BLaER1 (cell line): ENCODE measurements around the gene ZGRF1.
A peak's percentile ranks its signal among the peaks of the same experiment; 100 is the strongest.

Experiments used
- H3K27ac ChIP-seq: shearing (Covaris generic); formaldehyde crosslinking; 2 replicates; pipeline ENCODE4 v1.8.1; 2022
- H3K27me3 ChIP-seq: shearing (Covaris generic); formaldehyde crosslinking; 2 replicates; pipeline ENCODE4 v1.8.1; 2022
- H3K36me3 ChIP-seq: shearing (Covaris generic); formaldehyde crosslinking; 2 replicates; pipeline ENCODE4 v1.8.1; 2022
- H3K4me1 ChIP-seq: shearing (Covaris generic); formaldehyde crosslinking; 2 replicates; pipeline ENCODE4 v1.8.1; 2022
- H3K4me2 ChIP-seq: shearing (Covaris generic); formaldehyde crosslinking; 2 replicates; pipeline ENCODE4 v1.8.1; 2022
- H3K4me3 ChIP-seq: shearing (Covaris generic); formaldehyde crosslinking; 2 replicates; pipeline ENCODE4 v1.8.1; 2022
- H3K9ac ChIP-seq: shearing (Covaris generic); formaldehyde crosslinking; 2 replicates; pipeline ENCODE4 v1.8.1; 2022
- H3K9me3 ChIP-seq: shearing (Covaris generic); formaldehyde crosslinking; 2 replicates; pipeline ENCODE4 v1.8.1; 2022
- H4K20me1 ChIP-seq: shearing (Covaris generic); formaldehyde crosslinking; 2 replicates; pipeline ENCODE4 v1.8.1; 2022
- Cebpa-rat ChIP-seq: shearing (Covaris generic); IDR thresholded peaks from 2 replicates; pipeline ENCODE4 v1.8.1; 2022

Gene ZGRF1

GRCh38 chr4:112517067-112517634 is 119.6 kb downstream of the ZGRF1 start:
- Histone ChIP-seq H3K4me1 (peaks cover 23% of the 10 kb centered on the region), H3K27me3 (peaks cover 100% of the 10 kb centered on the region), H3K9me3 (peaks cover 27% of the 10 kb centered on the region), H3K4me3 (no peak overlapping the region), H3K9ac (no peak overlapping the region), H4K20me1 (peaks cover 88% of the 10 kb centered on the region), H3K36me3 (no peaks in the 10 kb centered on the region), H3K4me2 (no peak overlapping the region), H3K27ac (no peak overlapping the region)
- no peak for TF ChIP-seq Cebpa-rat

GRCh38 chr4:112516471-112517066 is 120.1 kb downstream of the ZGRF1 start:
- no peaks in the 10 kb centered on the region for H3K36me3 ChIP-seq
- no peak overlapping the region for H3K27ac ChIP-seq

GRCh38 chr4:112516066-112516470 is 120.6 kb downstream of the ZGRF1 start, which contains the start of gene NEUROG2:
Gene NEUROG2, minus strand, starts transcription at chr4:112516180. Its CDS starts 705 bp downstream, at chr4:112515475.
- Histone ChIP-seq H3K9me3 (peaks cover 26% of the 10 kb centered on the region), H4K20me1 (peaks cover 85% of the 10 kb centered on the region), H3K36me3 (no peaks in the 10 kb centered on the region), H3K9ac (no peak within 1 kb of the TSS), H3K4me3 (peak within 1 kb of the TSS; percentile 61), H3K4me1 (peaks cover 23% of the 10 kb centered on the region), H3K27me3 (peaks cover 100% of the 10 kb centered on the region), H3K27ac (no peak within 1 kb of the TSS), H3K4me2 (peak within 1 kb of the TSS; percentile 85)
- no peak for TF ChIP-seq Cebpa-rat

More at GRCh38 chr4:112516471-112517066, 120.1 kb downstream of the ZGRF1 start:
- Histone ChIP-seq H3K4me3 (peak overlapping the region; percentile 33), H3K9ac (no peak overlapping the region), H3K27me3 (peaks cover 100% of the 10 kb centered on the region), H3K4me1 (peaks cover 23% of the 10 kb centered on the region), H4K20me1 (peaks cover 85% of the 10 kb centered on the region), H3K4me2 (peak overlapping the region; percentile 48), H3K9me3 (peaks cover 26% of the 10 kb centered on the region)
- TF ChIP-seq Cebpa-rat: no peak

- Histone ChIP-seq H3K27me3 (peaks cover 100% of the 10 kb centered on the region), H3K9me3 (peaks cover 26% of the 10 kb centered on the region), H3K27ac (no peak overlapping the region), H3K4me1 (peaks cover 23% of the 10 kb centered on the region), H3K9ac (no peak overlapping the region), H3K4me3 (peak overlapping the region; percentile 61), H3K36me3 (no peaks in the 10 kb centered on the region), H3K4me2 (peak overlapping the region; percentile 85), H4K20me1 (peaks cover 85% of the 10 kb centered on the region)
- TF ChIP-seq Cebpa-rat: no peak
Observed at GRCh38 chr4:112515198-112516065, 121.3 kb downstream of the ZGRF1 start.

- no peaks in the 10 kb centered on the region for H3K36me3 ChIP-seq
- no peak overlapping the region for H3K27ac ChIP-seq
- peaks cover 23% of the 10 kb centered on the region for H3K9me3 ChIP-seq
- no peak for TF ChIP-seq Cebpa-rat
- no peak overlapping the region for H3K9ac ChIP-seq
- H3K4me2 ChIP-seq: peak overlapping the region; percentile 85
- H3K27me3 ChIP-seq: peaks cover 100% of the 10 kb centered on the region
- peaks cover 23% of the 10 kb centered on the region for H3K4me1 ChIP-seq
- peak overlapping the region; percentile 61 for H3K4me3 ChIP-seq
- H4K20me1 ChIP-seq: peaks cover 79% of the 10 kb centered on the region
Observed at GRCh38 chr4:112514647-112515197, 122.0 kb downstream of the ZGRF1 start.

GRCh38 chr4:112513971-112514646 is 122.6 kb downstream of the ZGRF1 start:
- no peaks in the 10 kb centered on the region for H3K36me3 ChIP-seq
- H3K27ac ChIP-seq: no peak overlapping the region
- H3K9me3 ChIP-seq: peaks cover 27% of the 10 kb centered on the region
- peaks cover 23% of the 10 kb centered on the region for H3K4me1 ChIP-seq
- no peak overlapping the region for H3K9ac ChIP-seq
- peak overlapping the region; percentile 61; the same call in 1 of the 2 replicates for H3K4me3 ChIP-seq
- H3K27me3 ChIP-seq: peaks cover 100% of the 10 kb centered on the region
- peaks cover 85% of the 10 kb centered on the region for H4K20me1 ChIP-seq
- H3K4me2 ChIP-seq: no peak overlapping the region
- TF ChIP-seq Cebpa-rat: no peak

- no peaks in the 10 kb centered on the region for H3K36me3 ChIP-seq
- H3K4me1 ChIP-seq: peaks cover 23% of the 10 kb centered on the region
- peaks cover 27% of the 10 kb centered on the region for H3K9me3 ChIP-seq
- TF ChIP-seq Cebpa-rat: no peak
- H3K9ac ChIP-seq: no peak overlapping the region
- peaks cover 66% of the 10 kb centered on the region for H4K20me1 ChIP-seq
- H3K4me2 ChIP-seq: no peak overlapping the region
- no peak overlapping the region for H3K4me3 ChIP-seq
- H3K27ac ChIP-seq: no peak overlapping the region
- peaks cover 98% of the 10 kb centered on the region for H3K27me3 ChIP-seq
Observed at GRCh38 chr4:112511803-112512118, 124.9 kb downstream of the ZGRF1 start.

GRCh38 chr4:112511093-112511802 is 125.5 kb downstream of the ZGRF1 start:
- no peaks in the 10 kb centered on the region for H3K36me3 ChIP-seq
- H3K27me3 ChIP-seq: peaks cover 93% of the 10 kb centered on the region
- H3K27ac ChIP-seq: no peak overlapping the region
- H4K20me1 ChIP-seq: peaks cover 61% of the 10 kb centered on the region
- H3K9ac ChIP-seq: no peak overlapping the region
- no peak for TF ChIP-seq Cebpa-rat
- H3K4me1 ChIP-seq: peaks cover 18% of the 10 kb centered on the region
- H3K9me3 ChIP-seq: peaks cover 27% of the 10 kb centered on the region
- H3K4me2 ChIP-seq: no peak overlapping the region
- H3K4me3 ChIP-seq: no peak overlapping the region
